Stimulated activated naive CD4-positive, alpha-beta T cell treated with Interleukin-2 at 50 U/mL for 16 hours (primary cell): Measurements from ENCODE around the gene C1orf105.

ENCODE experiments used
- DNase-seq: peaks from one replicate; lab custom pipeline; 2025; lab: John Stamatoyannopoulos, UW

The C1orf105 gene

GRCh38 chr1:172460177-172460576 is 39.7 kb downstream of the C1orf105 start:
- DNase-seq = no peak

DNA sequence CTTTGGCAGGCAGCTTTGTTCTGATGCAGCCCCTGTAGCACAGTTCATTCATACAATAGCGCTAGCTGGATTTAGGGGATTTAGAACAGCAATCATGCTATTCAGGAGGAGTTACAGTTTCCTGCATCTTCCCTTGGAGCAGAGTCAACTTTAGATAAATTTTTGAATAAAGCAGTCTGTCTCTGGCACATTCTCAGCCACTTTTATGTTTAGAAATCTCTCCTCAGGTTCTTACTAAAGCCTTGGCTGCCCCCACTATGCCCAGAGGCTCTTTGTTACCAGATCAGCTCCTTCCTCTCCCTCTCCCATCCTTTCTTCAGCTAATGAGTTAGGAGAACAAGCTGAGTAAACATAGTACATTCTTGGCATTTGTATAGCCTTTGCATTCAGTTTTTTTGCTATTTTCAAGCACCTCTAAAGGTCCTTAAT is 40.4 kb downstream of the C1orf105 start:
- DNase-seq = no peak

DNA sequence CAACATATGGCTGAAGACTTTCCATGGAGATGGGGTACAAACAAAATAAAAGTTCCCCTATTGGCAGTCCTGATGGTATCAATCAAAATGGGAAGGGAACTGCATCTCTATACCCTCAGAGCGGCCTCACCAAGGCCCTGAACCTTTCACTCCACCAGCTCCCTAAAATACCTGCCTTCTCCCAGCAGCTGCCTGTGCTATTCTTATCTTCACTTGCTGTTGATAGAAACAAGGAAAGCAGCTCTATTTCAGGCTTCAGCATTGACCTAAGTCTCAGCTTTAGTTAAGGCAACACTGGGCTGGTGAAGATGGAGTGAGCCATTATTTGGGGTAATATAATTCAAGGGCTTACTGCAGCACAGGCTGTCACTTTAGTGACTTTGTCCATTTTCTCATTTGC is 45.1 kb downstream of the C1orf105 start:
- no peak for DNase-seq

DNA sequence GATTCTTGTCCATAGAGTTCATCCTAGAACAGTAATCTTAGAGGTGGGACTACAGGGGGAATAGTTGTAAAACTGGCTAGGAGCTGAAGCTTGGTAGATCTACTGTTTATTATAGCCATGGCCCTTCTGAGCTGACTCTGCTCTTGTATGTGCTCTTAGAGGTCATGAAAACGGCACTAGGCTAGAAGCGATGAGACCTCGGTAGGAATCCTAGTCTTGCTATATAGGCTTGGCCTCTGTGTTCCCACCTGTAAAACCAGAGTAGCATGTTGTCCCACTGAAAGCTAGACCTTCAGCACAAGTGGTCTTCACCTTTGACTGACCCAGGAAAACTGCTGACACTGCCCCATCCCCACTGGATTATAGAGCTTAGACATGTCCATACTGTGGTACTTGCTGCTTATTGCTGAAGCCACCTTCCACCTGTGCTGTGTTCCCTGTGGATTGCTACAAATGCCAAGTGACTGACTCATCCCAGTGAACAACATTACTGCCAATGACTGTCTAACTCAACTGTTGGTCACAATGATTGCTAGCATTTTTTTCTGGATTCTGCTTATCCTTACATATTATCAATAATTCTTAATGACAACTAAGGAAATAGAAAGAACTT is 46.4 kb downstream of the C1orf105 start:
- no peak for DNase-seq

DNA sequence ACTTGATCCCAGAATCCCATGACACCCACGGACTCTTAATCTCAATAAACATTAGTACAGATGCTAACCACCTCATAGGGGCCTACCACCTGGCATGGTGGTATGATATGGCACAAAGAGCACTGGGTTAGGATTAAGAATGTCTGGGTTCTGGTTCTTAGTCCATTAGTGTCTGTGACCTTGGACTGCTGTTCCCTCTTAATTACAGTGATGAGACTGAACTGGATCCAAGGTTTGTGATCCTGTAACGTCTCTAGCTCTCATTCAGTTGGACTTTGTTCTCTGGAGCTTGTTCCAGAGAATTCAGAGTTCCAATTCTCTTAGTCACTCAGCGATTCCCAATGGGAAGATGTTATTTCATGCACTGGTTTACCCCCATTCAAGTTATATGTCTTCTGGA is 47.0 kb downstream of the C1orf105 start:
- DNase-seq = no peak

GRCh38 chr1:172468296-172468695 is 47.8 kb downstream of the C1orf105 start:
- DNase-seq = no peak

DNA sequence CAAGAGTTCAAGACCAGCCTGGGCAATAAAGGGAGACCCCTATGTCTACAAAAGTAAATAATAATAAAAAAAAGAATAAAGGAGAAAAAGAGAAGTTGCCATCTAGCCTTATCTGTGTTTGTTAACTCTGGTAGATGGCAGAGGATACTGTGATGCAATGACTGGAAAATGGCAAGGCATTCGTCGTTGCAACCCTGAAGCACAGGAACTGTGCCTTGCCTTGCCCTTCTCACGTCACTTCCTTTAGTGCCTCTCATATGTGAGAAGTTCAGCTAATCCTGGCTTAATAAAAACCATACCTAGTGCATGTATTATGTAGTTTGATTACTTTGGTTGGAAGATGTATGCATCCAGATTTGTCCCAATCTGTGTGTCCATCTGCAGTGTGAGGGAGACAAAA is 49.2 kb downstream of the C1orf105 start:
- no peak for DNase-seq

DNA sequence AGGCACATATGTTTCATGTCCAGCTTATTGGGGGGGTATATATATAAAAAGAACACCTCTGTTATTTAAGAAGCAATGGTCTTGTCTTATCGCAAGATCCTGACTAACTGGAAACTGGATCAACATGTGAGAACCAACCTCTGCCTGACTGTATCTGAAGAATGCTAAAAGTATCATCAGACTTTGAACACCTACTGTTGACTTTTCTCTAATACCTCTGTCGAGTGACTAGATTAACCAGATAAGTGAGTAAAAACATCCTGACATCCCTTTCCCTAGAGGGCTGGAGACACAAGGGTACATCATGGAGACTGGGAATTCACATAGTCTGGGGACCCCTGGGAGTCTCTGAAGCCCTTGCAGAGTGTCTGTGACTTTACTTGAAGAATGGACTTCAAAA is 49.7 kb downstream of the C1orf105 start:
- no peak for DNase-seq

- no peak for DNase-seq
These were observed 51.2 kb downstream of the C1orf105 start for GRCh38 chr1:172471666-172472065.

- no peak for DNase-seq
These were observed 52.0 kb downstream of the C1orf105 start for GRCh38 chr1:172472495-172472894.

DNA sequence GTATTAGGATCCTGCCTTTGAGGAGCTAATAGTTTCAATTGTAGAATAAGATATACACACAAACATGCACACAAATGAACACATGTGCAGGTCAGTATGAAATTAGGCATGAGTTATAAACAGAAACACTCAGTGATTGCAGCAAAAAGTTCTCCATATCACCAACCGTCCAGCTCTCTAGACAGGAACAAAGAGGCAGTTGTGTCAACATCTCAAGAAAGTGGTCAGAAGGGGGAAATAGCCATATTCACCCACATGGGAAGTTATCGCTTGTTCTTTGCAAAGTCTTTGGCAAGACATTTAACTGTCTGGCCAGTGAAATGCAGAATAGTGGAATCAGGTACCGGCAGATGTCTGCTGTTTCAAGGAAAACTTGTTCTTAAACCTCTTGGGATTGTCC is 52.8 kb downstream of the C1orf105 start:
- no peak for DNase-seq

DNA sequence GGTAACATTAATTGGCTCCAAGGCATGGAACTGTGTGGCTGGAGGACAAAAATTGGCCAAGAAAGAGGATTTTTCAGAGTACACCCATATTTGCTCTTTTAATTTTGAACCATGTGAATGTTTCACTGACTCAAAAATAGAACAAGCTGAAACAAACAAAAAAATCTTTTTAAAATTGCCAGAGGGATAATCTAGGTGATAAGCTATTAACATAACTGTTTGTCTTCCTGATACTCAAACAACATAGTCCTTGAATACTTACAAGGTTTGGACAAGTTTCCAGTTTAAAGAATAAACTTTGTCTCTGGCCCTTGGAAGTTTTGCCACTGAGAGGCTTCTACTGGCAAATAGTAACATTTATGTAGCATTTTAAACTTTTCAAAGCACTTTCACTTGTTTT is 53.4 kb downstream of the C1orf105 start:
- no peak for DNase-seq

DNA sequence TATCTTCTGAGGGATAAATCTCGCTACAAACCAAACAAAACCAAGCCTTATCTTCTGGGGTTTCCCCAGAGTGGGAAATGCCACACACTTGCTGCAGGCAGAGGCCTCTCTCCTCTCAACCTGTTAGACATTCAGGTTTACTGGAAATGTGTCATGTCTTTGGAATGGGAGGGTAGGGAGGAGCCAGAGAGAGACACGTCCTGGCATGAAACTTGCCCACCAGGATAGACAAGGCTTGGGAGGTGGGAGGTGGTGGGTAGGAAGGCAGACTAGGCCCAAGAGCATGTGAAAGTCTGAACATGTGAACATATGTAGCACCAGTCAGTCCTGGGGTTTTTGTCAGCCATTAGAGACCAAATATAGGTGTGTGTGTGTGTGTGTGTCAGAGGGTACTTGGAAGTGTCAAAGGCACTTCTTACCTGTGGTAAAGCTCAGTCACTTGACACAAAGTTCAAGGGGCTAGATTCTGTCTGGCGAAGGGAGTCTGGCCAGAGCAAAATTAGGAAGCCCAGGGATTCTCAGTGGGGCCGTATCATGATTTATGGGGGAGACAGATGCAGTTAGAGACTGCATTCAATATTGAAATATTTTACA is 55.8 kb downstream of the C1orf105 start:
- no peak for DNase-seq

GRCh38 chr1:172477216-172477615 is 56.7 kb downstream of the C1orf105 start:
- DNase-seq = no peak

- DNase-seq = no peak
These were observed 57.3 kb downstream of the C1orf105 start for GRCh38 chr1:172477741-172478140.

GRCh38 chr1:172478485-172478884 is 58.0 kb downstream of the C1orf105 start:
- no peak for DNase-seq

DNA sequence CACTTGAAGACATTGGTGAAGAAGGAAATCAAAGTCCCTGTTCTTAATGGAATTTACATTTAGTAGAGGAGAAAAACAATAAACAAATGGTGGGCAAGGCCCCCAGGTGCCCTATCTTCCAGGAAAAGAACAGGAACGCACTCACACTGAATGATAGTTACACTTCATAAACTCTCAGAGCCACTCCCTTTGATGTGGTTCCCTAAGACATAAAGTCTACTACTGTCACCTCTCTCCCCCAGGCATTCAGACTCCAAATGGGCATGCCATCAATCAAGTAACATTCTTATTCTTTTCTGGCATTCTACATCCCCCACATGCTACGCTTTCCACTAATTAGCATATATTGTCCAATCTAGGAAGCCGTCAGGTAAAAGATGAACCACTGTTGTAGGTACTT is 59.9 kb downstream of the C1orf105 start:
- DNase-seq = no peak

- no peak for DNase-seq
These were observed 61.6 kb downstream of the C1orf105 start for GRCh38 chr1:172482044-172482443.

- DNase-seq = no peak
These were observed 63.0 kb downstream of the C1orf105 start for GRCh38 chr1:172483448-172483847.

DNA sequence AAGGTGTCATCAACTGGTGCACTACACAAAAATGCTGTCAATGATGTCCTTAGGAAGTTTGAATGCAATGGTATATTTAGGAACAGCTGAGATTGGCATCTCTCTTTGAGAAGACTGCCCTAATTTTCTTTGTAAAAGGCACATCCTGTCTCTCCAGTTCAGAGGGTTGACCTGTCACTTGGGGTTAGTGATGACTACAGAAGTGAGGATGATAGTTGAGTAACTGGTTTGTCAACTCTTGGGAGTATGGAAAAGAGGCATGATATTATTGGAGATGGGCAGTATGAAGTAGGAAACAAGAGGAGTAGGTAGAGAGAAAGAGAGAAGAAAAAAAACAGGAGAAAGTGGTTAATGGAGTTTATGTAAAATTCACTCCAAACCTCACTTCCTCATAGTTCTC is 63.8 kb downstream of the C1orf105 start:
- no peak for DNase-seq

GRCh38 chr1:172485626-172486025 is 65.1 kb downstream of the C1orf105 start:
- no peak for DNase-seq

- no peak for DNase-seq
These were observed 66.4 kb downstream of the C1orf105 start for GRCh38 chr1:172486805-172487454.

DNA sequence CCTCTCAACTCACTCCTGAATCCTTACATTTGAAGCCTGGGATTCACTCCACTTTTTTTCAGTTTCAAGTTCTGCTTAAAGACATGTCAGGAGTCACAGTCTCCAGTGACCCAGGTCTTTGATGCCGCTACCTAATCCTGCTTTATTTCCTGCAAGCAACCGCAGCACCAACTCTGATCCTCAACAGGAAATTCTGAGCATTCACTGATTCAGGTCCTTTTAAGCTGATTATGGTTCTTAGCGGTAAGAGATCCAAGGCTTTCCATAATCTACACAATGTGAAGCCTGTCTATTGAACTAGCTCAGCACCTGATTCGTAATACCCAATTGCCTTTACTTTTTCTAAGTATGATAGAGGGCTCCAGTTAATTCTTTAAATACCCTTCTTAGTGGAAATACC is 67.1 kb downstream of the C1orf105 start:
- DNase-seq = no peak

GRCh38 chr1:172488393-172488792 is 67.9 kb downstream of the C1orf105 start:
- no peak for DNase-seq
